Caco-2 (cell line): Measurements from ENCODE around the gene HDAC4. TPM values are rescaled to one million over a fixed set of nuclear protein-coding genes. Genes with fewer than 3 reads are reported as not detected.

Source experiments
- BruUV-seq: library from RNA; stranded (reverse); fragments of 400-500 nt; replicated peaks from 2 replicates; lab custom pipeline; 2021; lab: Mats Ljungman, UMichigan
- CTCF ChIA-PET: fragments of 300-600 bp; sonication (Branson Sonifier 250); formaldehyde crosslinking; loops from one replicate; lab custom pipeline; 2022; ENCODE audit warnings: antibody characterized with exemption; lab: Charles Lee
- POLR2A ChIA-PET: fragments of 300-600 bp; sonication (Branson Sonifier 250); formaldehyde crosslinking; loops from one replicate; lab custom pipeline; 2022; ENCODE audit warnings: antibody characterized with exemption; lab: Charles Lee
- DNase-seq, 2 experiments: peaks; one replicate each; pipeline versions ENCODE4 v3.0.0 to v3.0.0-alpha.2; 2020 to 2022
- H3K27me3 ChIP-seq: replicated peaks from 2 replicates; pipeline ENCODE4 v1.6.0; 2011; ENCODE audit warnings: low read length; ENCODE audit not compliant: control insufficient read depth, insufficient read depth
- H3K36me3 ChIP-seq: 2 replicates; pipeline ENCODE4 v1.5.1; 2011; ENCODE audit warnings: low read length; ENCODE audit not compliant: control insufficient read depth, insufficient read depth
- H3K4me1 ChIP-seq: fragments of 250-450 bp; sonication (Bioruptor Pico); 2 replicates; pipeline ENCODE4 v1.5.1; 2020; ENCODE audit warnings: mild to moderate bottlenecking
- H3K4me3 ChIP-seq: 2 replicates; pipeline ENCODE4 v1.5.1; 2011; ENCODE audit warnings: low read depth, mild to moderate bottlenecking, control low read depth, low read length
- H3K9me3 ChIP-seq: fragments of 250-450 bp; sonication (Bioruptor Pico); 2 replicates; pipeline ENCODE4 v1.5.1; 2020; ENCODE audit warnings: mild to moderate bottlenecking, moderate library complexity
- H3K27ac Mint-ChIP-seq: one replicate; pipeline ENCODE4 v1.8.0; 2022; ENCODE audit warnings: mixed read lengths; ENCODE audit not compliant: unreplicated experiment
- H3K27me3 Mint-ChIP-seq: one replicate; pipeline ENCODE4 v1.8.0; 2022; ENCODE audit warnings: mixed read lengths; ENCODE audit not compliant: insufficient read depth, unreplicated experiment
- H3K36me3 Mint-ChIP-seq: one replicate; pipeline ENCODE4 v1.8.0; 2022; ENCODE audit warnings: mild to moderate bottlenecking, mixed read lengths; ENCODE audit not compliant: insufficient read depth, unreplicated experiment
- H3K4me1 Mint-ChIP-seq: one replicate; pipeline ENCODE4 v1.8.0; 2022; ENCODE audit warnings: low read depth, mixed read lengths; ENCODE audit not compliant: unreplicated experiment
- H3K4me3 Mint-ChIP-seq: one replicate; pipeline ENCODE4 v1.8.0; 2022; ENCODE audit warnings: mild to moderate bottlenecking, moderate library complexity, mixed read lengths; ENCODE audit not compliant: unreplicated experiment
- H3K9me3 Mint-ChIP-seq: one replicate; pipeline ENCODE4 v1.8.0; 2022; ENCODE audit warnings: mixed read lengths; ENCODE audit not compliant: unreplicated experiment
- intact Hi-C: fragments of 100-400 bp; cut with micrococcal nuclease; formaldehyde crosslinking; loops from one replicate; pipeline ENCODE4 v1.10.0; 2022; ENCODE audit not compliant: unreplicated experiment
- total RNA-seq: library from RNA; stranded (reverse); gene quantifications from 2 replicates; pipeline ENCODE4 v1.2.3, GENCODE V29; 2022
- TF ChIP-seq, protein P1 (sequence below), 2 experiments: fragments of 200-600 bp in 1 of 2; IDR thresholded peaks; 1 replicate in 1 of 2; 2 replicates in 1 of 2; pipeline versions ENCODE4 v1.5.1 to v1.8.0; 2011 to 2022; ENCODE audit warnings: antibody characterized with exemption in 1 of 2, control low read depth in 1 of 2, inconsistent platforms in 1 of 2, low read depth in 1 of 2, low read length in 1 of 2, mild to moderate bottlenecking in 1 of 2, moderate library complexity in 1 of 2; ENCODE audit not compliant: insufficient read depth in 1 of 2, severe bottlenecking in 1 of 2, unreplicated experiment in 1 of 2

HDAC4 gene
- total RNA-seq, 1 experiment from 2014 or later: 15.5 TPM

DNA sequence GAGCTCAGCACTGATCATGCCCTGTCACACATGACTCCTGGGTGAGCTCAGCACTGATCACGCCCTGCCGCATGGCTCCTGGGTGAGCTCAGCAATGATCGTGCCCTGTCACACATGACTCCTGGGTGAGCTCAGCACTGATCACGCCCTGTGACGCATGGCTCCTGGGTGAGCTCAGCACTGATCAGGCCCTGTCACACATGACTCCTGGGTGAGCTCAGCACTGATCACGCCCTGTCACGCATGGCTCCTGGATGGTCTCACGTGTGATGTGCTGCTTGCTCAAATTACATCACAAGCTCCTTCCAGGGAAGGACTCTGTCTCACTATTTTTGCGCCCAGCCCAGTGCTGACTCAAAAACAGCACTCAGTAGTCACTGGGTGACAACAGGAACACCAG, 258.0 kb downstream of the HDAC4 start:
- Histone ChIP-seq H3K9me3 (no peaks in the 10 kb centered on the region), H3K27me3 (no peaks in the 10 kb centered on the region), H3K36me3 (no peaks in the 10 kb centered on the region; the same call in 1 of the 2 replicates), H3K4me3 (no peak overlapping the region), H3K4me1 (no peaks in the 10 kb centered on the region)
- Mint-ChIP-seq H3K27me3 (no peaks in the 10 kb centered on the region), H3K4me1 (no peaks in the 10 kb centered on the region), H3K9me3 (no peaks in the 10 kb centered on the region), H3K36me3 (peaks cover 7% of the 10 kb centered on the region), H3K27ac (no peak overlapping the region), H3K4me3 (no peak overlapping the region)
- intact Hi-C loops: no loop called here
- POLR2A ChIA-PET: no interaction called here
- no peak for DNase-seq
- TF ChIP-seq, protein P1, sequence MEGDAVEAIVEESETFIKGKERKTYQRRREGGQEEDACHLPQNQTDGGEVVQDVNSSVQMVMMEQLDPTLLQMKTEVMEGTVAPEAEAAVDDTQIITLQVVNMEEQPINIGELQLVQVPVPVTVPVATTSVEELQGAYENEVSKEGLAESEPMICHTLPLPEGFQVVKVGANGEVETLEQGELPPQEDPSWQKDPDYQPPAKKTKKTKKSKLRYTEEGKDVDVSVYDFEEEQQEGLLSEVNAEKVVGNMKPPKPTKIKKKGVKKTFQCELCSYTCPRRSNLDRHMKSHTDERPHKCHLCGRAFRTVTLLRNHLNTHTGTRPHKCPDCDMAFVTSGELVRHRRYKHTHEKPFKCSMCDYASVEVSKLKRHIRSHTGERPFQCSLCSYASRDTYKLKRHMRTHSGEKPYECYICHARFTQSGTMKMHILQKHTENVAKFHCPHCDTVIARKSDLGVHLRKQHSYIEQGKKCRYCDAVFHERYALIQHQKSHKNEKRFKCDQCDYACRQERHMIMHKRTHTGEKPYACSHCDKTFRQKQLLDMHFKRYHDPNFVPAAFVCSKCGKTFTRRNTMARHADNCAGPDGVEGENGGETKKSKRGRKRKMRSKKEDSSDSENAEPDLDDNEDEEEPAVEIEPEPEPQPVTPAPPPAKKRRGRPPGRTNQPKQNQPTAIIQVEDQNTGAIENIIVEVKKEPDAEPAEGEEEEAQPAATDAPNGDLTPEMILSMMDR (IDR thresholded peaks at IDR 0.05; ENCODE audit: insufficient read depth in 1 of 2, low read depth in 1 of 2, low read length in 1 of 2, severe bottlenecking in 1 of 2, unreplicated experiment in 1 of 2): no peak
- BruUV-seq: no TSS peak
- CTCF ChIA-PET: no interaction called here

DNA sequence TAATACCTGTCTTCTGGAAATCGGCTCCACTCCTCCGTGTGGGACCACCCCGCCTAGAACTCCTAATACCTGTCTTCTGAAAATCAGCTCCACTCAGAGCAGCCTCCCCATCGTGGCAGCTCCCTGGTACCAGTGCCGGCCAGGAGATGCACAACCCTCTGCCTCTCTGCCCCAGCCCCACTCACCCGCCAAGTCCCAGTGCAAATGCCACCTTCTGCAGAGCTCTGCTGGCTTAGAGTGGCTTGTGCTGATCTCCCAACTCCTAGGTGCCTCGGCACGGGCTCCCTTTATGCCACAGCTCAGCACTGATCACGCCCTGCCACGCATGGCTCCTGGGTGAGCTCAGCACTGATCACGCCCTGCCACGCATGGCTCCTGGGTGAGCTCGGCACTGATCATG, 258.5 kb downstream of the HDAC4 start:
- peaks cover 7% of the 10 kb centered on the region for H3K36me3 Mint-ChIP-seq
- no peaks in the 10 kb centered on the region for H3K27me3 Mint-ChIP-seq
- Histone ChIP-seq H3K4me1 (no peaks in the 10 kb centered on the region), H3K4me3 (no peak overlapping the region), H3K36me3 (no peaks in the 10 kb centered on the region; the same call in 1 of the 2 replicates), H3K27me3 (no peaks in the 10 kb centered on the region), H3K9me3 (no peaks in the 10 kb centered on the region)
- no peak for DNase-seq
- BruUV-seq: no TSS peak
- H3K4me3 Mint-ChIP-seq: no peak overlapping the region
- intact Hi-C loops: no loop called here
- TF ChIP-seq, protein P1 (IDR thresholded peaks at IDR 0.05; ENCODE audit: insufficient read depth in 1 of 2, low read depth in 1 of 2, low read length in 1 of 2, severe bottlenecking in 1 of 2, unreplicated experiment in 1 of 2): no peak
- ChIA-PET POLR2A (no interaction called here), CTCF (no interaction called here)
- H3K4me1 Mint-ChIP-seq: no peaks in the 10 kb centered on the region
- H3K9me3 Mint-ChIP-seq: no peaks in the 10 kb centered on the region
- no peak overlapping the region for H3K27ac Mint-ChIP-seq

DNA sequence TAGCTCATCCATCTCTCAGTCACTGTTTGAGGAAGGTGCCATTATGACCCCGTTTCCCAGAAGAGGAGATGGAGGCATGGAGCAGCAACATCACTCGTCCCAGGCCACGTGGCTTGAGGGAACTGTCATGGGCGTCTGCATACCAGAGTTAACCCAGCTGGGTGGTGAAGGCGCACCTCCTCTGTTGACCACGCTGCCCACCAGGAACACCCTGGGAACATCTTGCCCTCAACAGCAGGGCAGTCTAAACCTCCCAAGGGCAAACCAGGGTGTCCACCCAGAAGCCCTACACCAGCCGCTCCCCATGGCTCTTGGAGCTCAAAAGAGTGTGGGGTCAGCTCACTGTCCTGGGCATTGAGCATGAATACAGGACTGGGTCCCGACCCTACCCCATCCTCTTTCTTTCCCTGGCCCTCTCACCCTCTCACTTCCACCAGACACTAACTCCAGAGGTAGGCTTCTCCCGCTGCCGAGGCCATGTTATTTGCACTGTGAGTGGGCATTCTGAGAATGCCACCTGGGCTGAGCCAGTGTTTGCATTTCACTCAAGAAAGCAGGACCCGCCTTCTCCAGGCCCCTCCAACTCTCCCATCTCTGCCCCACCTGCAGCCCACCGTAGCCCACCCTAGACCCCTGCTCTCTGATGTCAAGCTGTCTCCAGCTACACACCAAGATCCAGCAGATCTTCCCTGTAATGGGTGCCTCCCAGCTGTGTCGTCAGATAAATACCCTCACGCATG, 259.6 kb downstream of the HDAC4 start:
- no peak overlapping the region for H3K4me3 Mint-ChIP-seq
- Histone ChIP-seq H3K9me3 (no peaks in the 10 kb centered on the region), H3K4me3 (no peak overlapping the region), H3K4me1 (no peaks in the 10 kb centered on the region), H3K36me3 (no peaks in the 10 kb centered on the region; the same call in 1 of the 2 replicates), H3K27me3 (no peaks in the 10 kb centered on the region)
- H3K4me1 Mint-ChIP-seq: no peaks in the 10 kb centered on the region
- POLR2A ChIA-PET: no interaction called here
- no peak for DNase-seq
- CTCF ChIA-PET: no interaction called here
- no peaks in the 10 kb centered on the region for H3K9me3 Mint-ChIP-seq
- H3K27ac Mint-ChIP-seq: no peak overlapping the region
- TF ChIP-seq, protein P1 (IDR thresholded peaks at IDR 0.05; ENCODE audit: insufficient read depth in 1 of 2, low read depth in 1 of 2, low read length in 1 of 2, severe bottlenecking in 1 of 2, unreplicated experiment in 1 of 2): no peak
- intact Hi-C loops: no loop called here
- peaks cover 7% of the 10 kb centered on the region for H3K36me3 Mint-ChIP-seq
- no TSS peak for BruUV-seq
- no peaks in the 10 kb centered on the region for H3K27me3 Mint-ChIP-seq
